H9 (cell line): ENCODE results near the gene MMP11. TPM values are rescaled to one million over a fixed set of nuclear protein-coding genes. Genes with fewer than 3 reads are reported as not detected.

ENCODE experiments used
- DNase-seq: peaks from one replicate; pipeline ENCODE4 v3.0.0-alpha.2; 2017
- H2AFZ ChIP-seq: one replicate; pipeline ENCODE4 v1.6.1; 2013; ENCODE audit warnings: mild to moderate bottlenecking, low read length, control low read depth, moderate library complexity
- H2AK5ac ChIP-seq: 2 replicates; pipeline ENCODE4 v1.6.1; 2013; ENCODE audit warnings: low read length, control low read depth, mixed read lengths; ENCODE audit not compliant: insufficient read length
- H2BK120ac ChIP-seq: one replicate; pipeline ENCODE4 v1.6.1; 2013; ENCODE audit warnings: low read depth, mild to moderate bottlenecking, low read length, control low read depth, inconsistent platforms; ENCODE audit not compliant: poor library complexity, severe bottlenecking
- H2BK12ac ChIP-seq: 2 replicates; pipeline ENCODE4 v1.6.1; 2013; ENCODE audit warnings: low read length, control low read depth, mixed read lengths, low read depth; ENCODE audit not compliant: insufficient read length
- H2BK15ac ChIP-seq: 2 replicates; pipeline ENCODE4 v1.6.1; 2013; ENCODE audit warnings: low read depth, low read length, control low read depth
- H2BK20ac ChIP-seq: one replicate; pipeline ENCODE4 v1.6.1; 2013; ENCODE audit warnings: low read depth, mild to moderate bottlenecking, low read length, control low read depth, inconsistent platforms; ENCODE audit not compliant: poor library complexity, severe bottlenecking
- H2BK5ac ChIP-seq: 2 replicates; pipeline ENCODE4 v1.6.1; 2013; ENCODE audit warnings: low read length, control low read depth, mixed read lengths; ENCODE audit not compliant: insufficient read length
- H3K14ac ChIP-seq: 2 replicates; pipeline ENCODE4 v1.6.1; 2013; ENCODE audit warnings: low read length, control low read depth; ENCODE audit not compliant: insufficient read depth
- H3K18ac ChIP-seq: 2 replicates; pipeline ENCODE4 v1.6.1; 2013; ENCODE audit warnings: low read depth, mild to moderate bottlenecking, mixed read lengths, low read length, control low read depth; ENCODE audit not compliant: insufficient read length
- H3K23ac ChIP-seq: 2 replicates; pipeline ENCODE4 v1.6.1; 2013; ENCODE audit warnings: low read length, control low read depth, mixed read lengths, low read depth; ENCODE audit not compliant: insufficient read length
- H3K23me2 ChIP-seq: 2 replicates; pipeline ENCODE4 v1.6.1; 2013; ENCODE audit warnings: low read depth, mild to moderate bottlenecking, mixed read lengths, low read length, control low read depth; ENCODE audit not compliant: insufficient read length, poor library complexity, severe bottlenecking
- H3K27ac ChIP-seq: 2 replicates; pipeline ENCODE4 v1.5.1; 2013; ENCODE audit warnings: low read length, control low read depth, mixed read lengths, low read depth; ENCODE audit not compliant: insufficient read length
- H3K27me3 ChIP-seq: 2 replicates; pipeline ENCODE4 v1.6.1; 2013; ENCODE audit warnings: low read length, control low read depth, inconsistent platforms; ENCODE audit not compliant: insufficient read depth
- H3K4ac ChIP-seq: 2 replicates; pipeline ENCODE4 v1.6.1; 2013; ENCODE audit warnings: low read depth, mild to moderate bottlenecking, control low read depth, inconsistent platforms, low read length, moderate library complexity
- H3K4me1 ChIP-seq: 2 replicates; pipeline ENCODE4 v1.6.1; 2013; ENCODE audit warnings: low read length, control low read depth, inconsistent platforms; ENCODE audit not compliant: insufficient read depth
- H3K4me2 ChIP-seq: 2 replicates; pipeline ENCODE4 v1.6.1; 2013; ENCODE audit warnings: low read length, control low read depth, mixed read lengths; ENCODE audit not compliant: insufficient read length, insufficient read depth
- H3K56ac ChIP-seq: 2 replicates; pipeline ENCODE4 v1.6.1; 2013; ENCODE audit warnings: low read depth, mild to moderate bottlenecking, mixed read lengths, low read length, control low read depth; ENCODE audit not compliant: insufficient read length
- H3K79me1 ChIP-seq: 2 replicates; pipeline ENCODE4 v1.6.1; 2013; ENCODE audit warnings: low read depth, mild to moderate bottlenecking, moderate library complexity, low read length, control low read depth, inconsistent platforms; ENCODE audit not compliant: insufficient read depth, poor library complexity, severe bottlenecking
- H3K79me2 ChIP-seq: 2 replicates; pipeline ENCODE4 v1.6.1; 2013; ENCODE audit warnings: low read length, control low read depth, inconsistent platforms; ENCODE audit not compliant: insufficient read depth
- H3K9ac ChIP-seq: 2 replicates; pipeline ENCODE4 v1.6.1; 2013; ENCODE audit warnings: low read length, control low read depth, mixed read lengths; ENCODE audit not compliant: insufficient read length; ENCODE audit errors: extremely low read depth
- H3K9me3 ChIP-seq: one replicate; pipeline ENCODE4 v1.6.1; 2013; ENCODE audit warnings: low read depth, low read length, inconsistent platforms; ENCODE audit not compliant: control insufficient read depth
- H3T11ph ChIP-seq: one replicate; pipeline ENCODE4 v1.6.1; 2013; ENCODE audit warnings: mild to moderate bottlenecking, low read length, control low read depth, inconsistent platforms
- H4K20me1 ChIP-seq: one replicate; pipeline ENCODE4 v1.6.1; 2013; ENCODE audit not compliant: control insufficient read depth, insufficient read length, insufficient read depth
- H4K5ac ChIP-seq: 2 replicates; pipeline ENCODE4 v1.6.1; 2013; ENCODE audit warnings: low read depth, mild to moderate bottlenecking, mixed read lengths, low read length, control low read depth; ENCODE audit not compliant: insufficient read length
- H4K8ac ChIP-seq: replicated peaks from 2 replicates; pipeline ENCODE4 v1.6.1; 2013; ENCODE audit warnings: low read length, control low read depth, mixed read lengths, low read depth; ENCODE audit not compliant: insufficient read length
- H4K91ac ChIP-seq: 2 replicates; pipeline ENCODE4 v1.6.1; 2013; ENCODE audit warnings: low read depth, mild to moderate bottlenecking, moderate library complexity, mixed read lengths, low read length, control low read depth; ENCODE audit not compliant: insufficient read length
- H3K27ac Mint-ChIP-seq, 3 experiments: 2 replicates in 2 of 3; 3 replicates in 1 of 3; pipeline ENCODE4 v1.8.0; 2020 to 2021; ENCODE audit warnings: mixed read lengths in 3 of 3, mild to moderate bottlenecking in 1 of 3, moderate library complexity in 1 of 3
- H3K27me3 Mint-ChIP-seq: 2 replicates; pipeline ENCODE4 v1.8.0; 2021; ENCODE audit warnings: low read depth, mild to moderate bottlenecking, moderate library complexity, mixed read lengths
- H3K36me3 Mint-ChIP-seq, 3 experiments: 2 replicates in 2 of 3; 3 replicates in 1 of 3; pipeline ENCODE4 v1.8.0; 2020 to 2021; ENCODE audit warnings: low read depth in 3 of 3, mixed read lengths in 3 of 3; ENCODE audit not compliant: insufficient read depth in 1 of 3
- H3K4me1 Mint-ChIP-seq, 2 experiments: 2 replicates each; pipeline ENCODE4 v1.8.0; 2020; ENCODE audit warnings: mixed read lengths in 2 of 2
- H3K4me3 Mint-ChIP-seq, 2 experiments: 2 replicates in 1 of 2; 3 replicates in 1 of 2; pipeline ENCODE4 v1.8.0; 2020 to 2021; ENCODE audit warnings: mild to moderate bottlenecking in 2 of 2, mixed read lengths in 2 of 2, moderate library complexity in 1 of 2
- H3K9me3 Mint-ChIP-seq, 2 experiments: 2 replicates in 1 of 2; 3 replicates in 1 of 2; pipeline ENCODE4 v1.8.0; 2020; ENCODE audit warnings: mild to moderate bottlenecking in 2 of 2, mixed read lengths in 2 of 2, moderate library complexity in 1 of 2
- CTCF ChIP-seq: fragments of 200-600 bp; sonication (generic); conservative IDR thresholded peaks from 3 replicates; pipeline ENCODE4 v1.8.0; 2021; ENCODE audit warnings: antibody characterized with exemption, mild to moderate bottlenecking
- WGBS: extraction: QIAGEN DNeasy Blood & Tissue Kit; methylation state at CpG from one replicate; pipeline ENCODE4 v1.1.7; 2013; ENCODE audit warnings: missing lambda C conversion rate, low lambda C conversion rate, mixed read lengths; ENCODE audit not compliant: insufficient read length; ENCODE audit errors: extremely low coverage; 5-methylcytosine and 5-hydroxymethylcytosine counted together
- total RNA-seq: library from RNA; stranded (reverse); gene quantifications from 2 replicates; pipeline ENCODE4 v1.2.1, GENCODE V29; 2021

MMP11 gene
- total RNA-seq, 1 experiment from 2014 or later: 5.3 TPM

- Histone ChIP-seq H2AFZ (no peak overlapping the region), H2BK20ac (no peak overlapping the region), H3K14ac (no peak overlapping the region), H3K79me2 (peaks cover 11% of the 10 kb centered on the region; the same call in 1 of the 2 replicates), H3K56ac (no peak overlapping the region), H3T11ph (no peak overlapping the region), H4K5ac (no peak overlapping the region), H3K4ac (no peak overlapping the region), H3K4me2 (no peak overlapping the region), H3K4me1 (peaks cover 2% of the 10 kb centered on the region; the same call in 1 of the 2 replicates), H4K8ac (no peak overlapping the region), H2BK15ac (no peak overlapping the region), H3K9ac (no peak overlapping the region), H3K27ac (no peak overlapping the region), H3K9me3 (no peaks in the 10 kb centered on the region), H2BK12ac (no peak overlapping the region), H3K79me1 (no peaks in the 10 kb centered on the region), H4K20me1 (no peaks in the 10 kb centered on the region), H2BK5ac (no peak overlapping the region), H3K18ac (no peak overlapping the region), H2AK5ac (no peak overlapping the region), H4K91ac (no peak overlapping the region), H3K23ac (no peak overlapping the region), H3K27me3 (no peaks in the 10 kb centered on the region; the same call in 1 of the 2 replicates), H3K23me2 (no peaks in the 10 kb centered on the region), H2BK120ac (no peak overlapping the region)
- peaks cover 35 to 66% (median 65%) of the 10 kb centered on the region in 3 experiments for H3K36me3 Mint-ChIP-seq
- H3K9me3 Mint-ChIP-seq: no peaks in the 10 kb centered on the region; a peak in 1 of 5 replicates
- no peaks in the 10 kb centered on the region for H3K27me3 Mint-ChIP-seq
- no peak overlapping the region for H3K27ac Mint-ChIP-seq
- WGBS: no CpG with 5 or more reads among the region's 8 CpGs
- TF ChIP-seq CTCF: no peak
- peaks cover 9 to 16% of the 10 kb centered on the region in 2 experiments for H3K4me1 Mint-ChIP-seq
- no peak for DNase-seq
- H3K4me3 Mint-ChIP-seq: no peak overlapping the region
Observed at GRCh38 chr22:23793326-23793725, 20.7 kb downstream of the MMP11 start.
